GM18951 (cell line): ENCODE results near the gene CAV3.

Experiments
- POLR2A ChIP-seq: IDR thresholded peaks from 4 replicates; pipeline ENCODE4 v1.6.1; 2011; ENCODE audit warnings: mild to moderate bottlenecking; ENCODE audit not compliant: insufficient read length, insufficient read depth; ENCODE audit errors: extremely low read depth
- in situ Hi-C: fragments of 300-500 bp; cut with MboI; formaldehyde crosslinking; loops from one replicate; pipeline ENCODE4 v1.12.0; 2022; ENCODE audit warnings: low sequenced_read_pairs, mixed read lengths, inconsistent platforms; ENCODE audit not compliant: unreplicated experiment

CAV3 gene

GRCh38 chr3:8724108-8724752 is 9.4 kb upstream of the CAV3 start:
- in situ Hi-C loops = no loop called here
- TF ChIP-seq POLR2A = no peak

- TF ChIP-seq POLR2A = no peak
- in situ Hi-C loops = no loop called here
Measured at GRCh38 chr3:8727605-8728512, 5.7 kb upstream of the CAV3 start.

- no peak for TF ChIP-seq POLR2A
- in situ Hi-C loops = no loop called here
Measured at GRCh38 chr3:8729479-8729878, 4.1 kb upstream of the CAV3 start.

- TF ChIP-seq POLR2A = no peak
- in situ Hi-C loops = no loop called here
Measured at GRCh38 chr3:8730656-8731055, 2.9 kb upstream of the CAV3 start.

- in situ Hi-C loops = no loop called here
- no peak for TF ChIP-seq POLR2A
Measured at GRCh38 chr3:8732413-8732812, 1.2 kb upstream of the CAV3 start.

GRCh38 chr3:8734137-8734878 is 706 bp downstream of the CAV3 start:
- in situ Hi-C loops = no loop called here
- no peak for TF ChIP-seq POLR2A

- in situ Hi-C loops = no loop called here
- TF ChIP-seq POLR2A = no peak
Measured at GRCh38 chr3:8734908-8735307, 1.3 kb downstream of the CAV3 start.

- no peak for TF ChIP-seq POLR2A
- in situ Hi-C loops = no loop called here
Measured at GRCh38 chr3:8736436-8736835, 2.8 kb downstream of the CAV3 start.

- TF ChIP-seq POLR2A = no peak
- in situ Hi-C loops = no loop called here
Measured at GRCh38 chr3:8737301-8737700, 3.7 kb downstream of the CAV3 start.

GRCh38 chr3:8737823-8738222 is 4.2 kb downstream of the CAV3 start:
- no peak for TF ChIP-seq POLR2A
- in situ Hi-C loops = no loop called here

GRCh38 chr3:8738639-8739038 is 5.0 kb downstream of the CAV3 start:
- TF ChIP-seq POLR2A = no peak
- in situ Hi-C loops = no loop called here

- TF ChIP-seq POLR2A = no peak
- in situ Hi-C loops = no loop called here
Measured at GRCh38 chr3:8739757-8740504, 6.3 kb downstream of the CAV3 start.
